GM10266 (cell line): ENCODE measurements around the gene GTF2H3.

Source experiments
- DNase-seq: peaks from one replicate; pipeline ENCODE4 v3.0.0; 2012; ENCODE audit errors: extremely low spot score
- CTCF ChIP-seq: IDR thresholded peaks from 2 replicates; pipeline ENCODE4 v1.5.1; 2012; ENCODE audit warnings: mild to moderate bottlenecking, low read depth; ENCODE audit not compliant: control insufficient read depth, insufficient read depth; ENCODE audit errors: missing control alignments

Gene GTF2H3

DNA sequence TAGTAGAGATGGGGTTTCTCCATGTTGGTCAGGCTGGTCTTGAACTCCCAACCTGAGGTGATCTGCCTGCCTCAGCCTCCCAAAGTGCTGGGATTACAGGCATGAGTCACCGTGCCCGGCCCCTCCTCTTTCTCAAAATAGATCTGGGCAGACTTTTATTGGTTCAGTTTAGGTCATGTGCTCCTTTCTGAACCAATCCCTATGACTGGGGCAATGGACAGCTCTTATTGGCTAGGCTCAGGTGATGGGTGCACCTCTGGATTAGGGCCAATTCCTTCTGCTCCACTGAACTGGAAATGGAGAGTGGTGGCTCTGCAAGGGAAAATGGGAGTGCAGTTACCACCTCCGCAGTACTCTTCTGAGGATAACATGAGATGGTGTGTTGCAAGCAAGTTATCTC, 72.3 kb downstream of the GTF2H3 start:
- no peak for DNase-seq
- TF ChIP-seq CTCF: no peak

GRCh38 chr12:123707466-123707865, 73.8 kb downstream of the GTF2H3 start:
- DNase-seq: no peak
- TF ChIP-seq CTCF: no peak
